ENCODE results near the gene LPCAT3. TPM values are rescaled to one million over a fixed set of nuclear protein-coding genes. Genes with fewer than 3 reads are reported as not detected.
"Not testable (repeated sequence)": the region's sequence is repeated elsewhere in the genome, so short reads cannot be mapped to it uniquely, and the experiment has no call there.

The LPCAT3 gene
- total RNA-seq (2014; rRNA removed; shearing (Covaris generic)): 26.1 and 26.7 TPM in 2 replicates

- DNase-seq (ENCODE audit: low read depth): peak; percentile 93
Observed at GRCh38 chr12:7018350-7019042, at the start of gene LPCAT3. Gene LPCAT3, minus strand, starts transcription at chr12:7018476. Its CDS starts 52 bp downstream, at chr12:7018424.

DNA sequence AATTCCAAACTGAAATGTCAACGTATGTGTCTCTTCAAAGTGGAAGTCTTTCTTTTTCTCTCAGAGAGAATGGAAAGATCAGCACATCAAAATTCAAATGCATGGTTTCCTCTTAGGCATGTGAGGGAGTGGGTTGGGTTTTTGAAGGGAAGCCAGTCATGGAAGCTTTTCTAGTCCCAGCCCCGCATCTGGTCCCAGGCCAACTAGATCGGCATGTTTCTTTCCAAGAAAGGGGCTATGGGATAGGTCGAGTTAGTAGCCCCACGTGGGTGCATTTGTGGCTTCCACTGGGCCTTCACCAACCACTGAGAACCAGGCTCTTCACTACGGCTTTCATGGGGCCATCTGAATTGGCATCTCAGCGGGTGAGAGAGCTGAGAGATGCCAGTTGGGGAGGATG lies 48.8 kb upstream of the LPCAT3 start:
- no peak for DNase-seq (ENCODE audit: low read depth)

- no peak for DNase-seq (ENCODE audit: low read depth)
Observed at GRCh38 chr12:7066596-7066995, 48.3 kb upstream of the LPCAT3 start.

GRCh38 chr12:7065073-7065623 lies 46.9 kb upstream of the LPCAT3 start:
- DNase-seq (ENCODE audit: low read depth): no peak

DNA sequence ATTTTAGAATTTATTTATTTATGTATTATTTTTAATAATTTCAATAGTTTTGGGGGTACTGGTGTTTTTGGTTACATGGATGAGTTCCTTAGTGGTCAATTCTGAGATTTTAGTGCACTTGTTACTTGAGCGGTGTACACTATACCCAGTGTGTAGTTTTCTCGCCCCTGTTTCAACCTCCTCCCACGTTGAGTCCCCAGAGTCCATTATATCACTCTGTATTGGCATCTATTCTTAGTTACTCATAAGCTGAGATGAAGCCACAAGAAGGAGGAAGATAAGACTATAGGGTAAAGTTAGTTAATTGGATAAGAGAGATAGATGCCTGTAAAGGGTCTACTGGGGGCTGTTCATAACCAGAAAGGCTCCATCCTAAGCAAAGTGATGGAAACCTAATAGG lies 46.2 kb upstream of the LPCAT3 start:
- no peak for DNase-seq (ENCODE audit: low read depth)

DNA sequence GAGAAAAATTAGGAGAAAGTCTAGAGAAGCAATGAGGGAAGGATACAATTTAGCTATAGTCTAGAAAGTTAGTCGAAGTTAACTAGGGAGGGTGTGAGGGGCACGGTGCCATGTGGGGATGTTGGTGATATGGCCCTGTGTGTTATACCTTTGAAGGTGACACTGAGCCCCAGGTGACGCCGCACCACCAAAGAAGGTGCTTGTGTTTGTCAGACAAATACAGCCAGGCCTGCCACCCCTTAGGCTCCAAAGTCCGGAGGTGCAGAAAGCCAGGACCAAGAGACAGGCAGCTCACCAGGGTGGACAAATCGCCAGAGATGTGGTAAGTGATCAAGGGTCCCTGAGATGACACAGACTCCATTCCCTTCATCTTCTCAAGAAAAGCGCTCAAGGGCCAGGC lies 43.3 kb upstream of the LPCAT3 start:
- no peak for DNase-seq (ENCODE audit: low read depth)

DNA sequence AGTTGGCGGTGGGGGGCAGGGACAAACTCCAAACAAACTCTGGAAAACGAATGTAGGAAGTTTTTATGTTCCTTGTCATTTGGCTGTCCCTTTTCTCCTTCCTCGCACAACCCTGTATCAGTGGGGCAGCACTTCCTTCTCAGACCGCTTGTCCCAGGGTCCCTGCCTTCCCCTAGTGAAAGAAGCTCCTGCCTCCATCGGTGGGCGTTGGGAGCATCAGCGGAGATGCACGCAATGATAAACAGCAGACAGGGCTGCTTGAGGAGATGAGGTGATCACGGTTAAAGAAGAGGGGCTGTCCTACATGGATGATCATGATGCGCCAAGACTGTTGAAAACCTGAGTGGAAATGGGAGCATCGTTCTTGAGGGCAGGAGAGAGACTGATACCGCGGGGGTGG lies 42.9 kb upstream of the LPCAT3 start:
- no peak for DNase-seq (ENCODE audit: low read depth)

GRCh38 chr12:7060353-7060954 lies 42.2 kb upstream of the LPCAT3 start, which contains the start of gene C1S:
Gene C1S, plus strand, starts transcription at chr12:7060718. Its CDS starts 1,195 bp downstream, at chr12:7061913.
- peak; percentile 93 for DNase-seq (ENCODE audit: low read depth)

GRCh38 chr12:7059780-7060179 lies 41.5 kb upstream of the LPCAT3 start:
- no peak for DNase-seq (ENCODE audit: low read depth)

DNA sequence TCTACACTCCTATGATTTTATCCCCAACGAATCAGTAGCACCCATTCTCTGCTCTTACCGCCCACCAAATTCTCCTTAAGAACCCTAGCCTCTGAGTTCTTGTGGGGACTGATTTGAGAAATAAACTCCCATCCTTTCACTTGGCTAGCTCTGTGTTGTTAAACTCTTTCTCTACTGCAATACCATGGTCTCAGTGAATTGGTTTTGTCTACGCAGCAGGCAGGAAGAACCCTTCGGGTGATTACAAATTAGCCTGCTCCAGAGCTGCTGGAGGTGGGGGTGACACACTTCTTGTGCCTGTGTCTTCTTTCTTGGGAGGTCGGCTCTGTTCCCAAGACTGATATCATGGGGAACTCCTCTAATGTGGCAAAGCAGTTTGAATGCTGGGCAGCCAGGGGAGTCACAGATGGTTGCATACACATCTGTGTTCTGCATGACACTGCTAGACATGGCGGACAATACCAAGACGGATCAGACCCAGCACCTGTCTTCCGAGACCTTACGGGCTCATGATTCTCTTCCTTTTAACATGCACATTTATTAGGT lies 40.6 kb upstream of the LPCAT3 start:
- DNase-seq (ENCODE audit: low read depth): no peak

DNA sequence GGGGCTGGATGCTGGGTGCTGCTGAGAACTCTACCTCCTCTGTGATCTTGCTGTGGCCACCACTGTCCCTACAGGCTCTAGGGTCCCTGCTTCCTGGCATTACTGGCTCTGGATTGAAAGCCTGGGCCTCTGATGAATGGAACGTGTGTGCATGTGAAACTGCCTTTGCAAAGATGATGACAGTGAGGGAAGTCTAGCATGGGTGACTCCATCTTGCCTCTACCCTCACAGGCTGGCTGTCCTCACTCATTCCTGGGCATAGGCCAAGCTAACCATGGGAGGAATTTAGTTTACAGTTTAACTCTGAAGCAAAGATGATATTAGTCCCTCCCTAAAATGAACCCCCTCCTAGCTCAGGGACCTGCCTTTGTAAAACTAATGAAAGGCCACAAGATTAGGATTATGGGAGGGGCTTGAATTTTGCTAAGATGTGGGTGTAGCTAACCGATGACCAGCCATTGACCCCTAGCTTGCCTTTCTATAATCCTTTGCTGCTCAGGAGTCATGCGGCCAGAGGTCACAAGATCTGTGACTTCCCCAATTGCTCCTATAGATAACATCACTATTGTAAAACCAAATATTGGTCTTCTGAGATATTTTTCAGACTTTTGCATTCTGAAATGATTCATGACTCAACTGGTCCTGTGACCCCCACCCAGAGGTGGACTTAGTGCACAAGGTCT lies 40.0 kb upstream of the LPCAT3 start:
- DNase-seq (ENCODE audit: low read depth): no peak

- not testable (repeated sequence) for DNase-seq (ENCODE audit: low read depth)
Observed at GRCh38 chr12:7055736-7056135, 37.5 kb upstream of the LPCAT3 start.

DNA sequence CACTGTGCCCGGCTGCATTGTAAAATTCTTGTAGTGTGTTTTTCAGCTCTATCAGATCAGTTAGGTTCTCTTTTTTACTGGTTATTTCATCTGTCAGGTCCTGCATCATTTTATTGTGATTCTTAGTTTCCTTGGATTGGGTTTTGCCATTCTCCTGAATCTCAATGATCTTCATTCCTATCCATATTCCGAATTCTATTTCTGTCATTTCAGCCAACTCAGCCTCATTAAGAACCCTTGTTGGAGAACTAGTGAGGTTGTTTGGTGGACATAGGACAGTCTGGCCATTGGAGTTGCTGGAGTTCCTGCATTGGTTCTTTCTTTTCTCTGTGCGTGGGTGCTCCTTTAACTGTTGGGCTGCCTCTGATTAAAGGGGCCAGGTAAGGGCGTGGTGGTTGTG lies 36.6 kb upstream of the LPCAT3 start:
- no peak for DNase-seq (ENCODE audit: low read depth)

GRCh38 chr12:7049973-7050372 lies 31.7 kb upstream of the LPCAT3 start:
- not testable (repeated sequence) for DNase-seq (ENCODE audit: low read depth)

DNA sequence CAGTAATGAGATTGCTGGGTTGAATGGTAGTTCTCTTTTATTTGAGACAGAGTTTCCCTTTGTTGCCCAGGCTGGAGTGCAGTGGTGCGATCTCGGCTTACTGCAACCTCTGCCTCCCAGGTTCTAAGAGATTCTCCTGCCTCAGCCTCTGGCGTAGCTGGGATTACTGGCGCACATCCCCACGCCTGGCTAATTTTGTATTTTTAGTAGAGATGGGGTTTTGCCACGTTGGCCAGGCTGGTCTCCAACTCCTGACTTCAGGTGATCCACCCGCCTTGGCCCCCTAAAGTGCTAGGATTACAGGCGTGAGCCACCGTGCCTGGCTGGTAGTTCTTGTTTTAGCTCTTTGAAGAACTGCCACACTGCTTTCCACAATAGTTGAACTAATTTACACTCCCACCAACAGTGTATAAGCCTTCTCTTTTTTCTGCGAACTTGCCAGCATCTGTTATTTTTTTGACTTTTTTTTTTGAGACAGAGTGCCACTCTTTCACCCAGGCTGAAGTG lies 31.2 kb upstream of the LPCAT3 start:
- not testable (repeated sequence) for DNase-seq (ENCODE audit: low read depth)

DNA sequence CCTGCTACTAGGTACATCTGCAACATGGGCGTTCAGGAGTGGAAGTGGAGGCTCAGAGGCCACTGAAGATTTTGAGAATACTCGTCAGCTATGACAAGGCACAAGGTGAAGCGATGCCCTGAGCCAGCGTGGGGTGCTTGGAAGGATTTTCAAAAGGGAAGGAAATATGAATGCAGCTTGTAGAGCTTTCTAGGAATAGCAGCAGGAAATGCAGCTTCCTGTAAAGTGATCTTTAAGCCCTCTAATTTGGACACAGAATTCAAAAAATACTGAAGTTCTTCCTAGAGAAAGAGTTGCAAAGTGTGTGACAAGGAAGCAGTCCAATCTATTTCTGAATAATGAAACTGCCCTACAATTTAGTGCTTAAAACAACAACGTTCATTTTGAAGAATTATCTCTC lies 29.0 kb upstream of the LPCAT3 start:
- no peak for DNase-seq (ENCODE audit: low read depth)

- no peak for DNase-seq (ENCODE audit: low read depth)
Observed at GRCh38 chr12:7046383-7047105, 28.3 kb upstream of the LPCAT3 start.

DNA sequence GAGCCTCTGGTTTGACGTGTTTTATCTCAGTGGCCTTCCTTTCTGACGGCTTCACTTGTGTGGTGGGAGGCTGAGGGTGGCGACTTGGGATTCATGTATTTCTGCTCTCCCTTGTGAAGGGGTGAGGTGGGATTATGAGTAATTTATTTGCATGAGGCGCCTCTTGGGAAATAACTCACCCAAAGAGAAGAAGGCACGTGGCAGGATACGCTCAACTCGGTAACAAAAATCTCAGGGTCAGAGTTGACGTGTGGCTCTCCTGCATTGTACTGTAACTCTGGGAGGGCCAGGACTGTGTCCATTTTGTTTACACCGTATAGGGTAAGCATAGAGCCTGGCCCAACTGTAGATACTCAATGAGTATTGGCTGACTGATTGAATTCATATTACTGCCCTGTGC lies 27.6 kb upstream of the LPCAT3 start:
- no peak for DNase-seq (ENCODE audit: low read depth)

- DNase-seq (ENCODE audit: low read depth): peak; percentile 54
Observed at GRCh38 chr12:7042842-7043241, 24.6 kb upstream of the LPCAT3 start.

DNA sequence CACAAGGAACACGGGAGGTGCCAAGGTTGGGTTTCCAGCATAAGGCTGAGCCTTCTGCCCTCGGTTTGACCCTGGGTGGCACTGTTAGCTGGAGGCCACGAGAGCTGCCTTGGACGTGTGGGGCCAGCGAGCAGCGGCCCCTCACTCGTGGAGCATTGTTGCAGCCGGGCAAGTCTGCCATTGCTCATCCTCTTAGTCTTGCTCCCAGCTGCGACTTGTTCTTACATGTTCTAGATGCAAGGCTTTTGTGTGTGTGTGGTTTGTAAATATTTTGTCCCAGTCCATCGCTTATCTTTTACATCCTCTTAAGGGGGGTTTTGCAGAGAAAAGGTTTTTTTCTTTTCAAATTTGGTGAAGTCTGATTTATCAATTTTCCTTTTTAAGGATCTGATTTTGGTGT lies 21.1 kb upstream of the LPCAT3 start:
- no peak for DNase-seq (ENCODE audit: low read depth)

GRCh38 chr12:7038591-7038990 lies 20.3 kb upstream of the LPCAT3 start:
- DNase-seq (ENCODE audit: low read depth): no peak

Data from M059J (cell line).